IMR-90 (cell line): Measurements from ENCODE around the gene S1PR1.

Experiments
- BHLHE40 ChIP-seq: fragments of 150-350 bp; IDR thresholded peaks from 2 replicates; pipeline ENCODE4 v1.6.1; 2016; ENCODE audit warnings: mild to moderate bottlenecking, low read depth, low read length
- CEBPB ChIP-seq: IDR thresholded peaks from 2 replicates; pipeline ENCODE4 v1.6.1; 2012; ENCODE audit warnings: low read depth, low read length, improper control_type of control experiment
- CHD1 ChIP-seq: IDR thresholded peaks from 2 replicates; pipeline ENCODE4 v1.6.1; 2012; ENCODE audit warnings: low read depth, low read length, improper control_type of control experiment
- MAFK ChIP-seq: IDR thresholded peaks from 2 replicates; pipeline ENCODE4 v1.6.1; 2012; ENCODE audit warnings: low read depth, low read length, improper control_type of control experiment
- MXI1 ChIP-seq: IDR thresholded peaks from 2 replicates; pipeline ENCODE4 v1.6.1; 2012; ENCODE audit warnings: low read depth, mild to moderate bottlenecking, low read length, moderate library complexity, borderline replicate concordance
- NFE2L2 ChIP-seq: fragments of 150-350 bp; IDR thresholded peaks from 2 replicates; pipeline ENCODE4 v1.6.1; 2016; ENCODE audit warnings: low read depth, mild to moderate bottlenecking, low read length
- POLR2A ChIP-seq: IDR thresholded peaks from 2 replicates; pipeline ENCODE4 v1.6.1; 2012; ENCODE audit warnings: mild to moderate bottlenecking, low read depth, low read length
- RAD21 ChIP-seq: IDR thresholded peaks from 2 replicates; pipeline ENCODE4 v1.6.1; 2012; ENCODE audit warnings: low read length, improper control_type of control experiment
- RCOR1 ChIP-seq: IDR thresholded peaks from 2 replicates; pipeline ENCODE4 v1.6.1; 2012; ENCODE audit warnings: mild to moderate bottlenecking, low read length, improper control_type of control experiment; ENCODE audit not compliant: insufficient replicate concordance
- RFX5 ChIP-seq: IDR thresholded peaks from 2 replicates; pipeline ENCODE4 v1.8.0; 2012; ENCODE audit warnings: low read depth, mild to moderate bottlenecking, low read length, moderate library complexity
- SMC3 ChIP-seq: fragments of 150-350 bp; IDR thresholded peaks from 2 replicates; pipeline ENCODE4 v1.6.1; 2016; ENCODE audit warnings: low read depth, mild to moderate bottlenecking, antibody characterized with exemption, low read length, moderate library complexity
- TF ChIP-seq, protein P1 (sequence below): conservative IDR thresholded peaks from 2 replicates; pipeline ENCODE4 v1.5.1; 2012; ENCODE audit warnings: mild to moderate bottlenecking, low read depth, low read length, improper control_type of control experiment
- TF ChIP-seq, protein P2 (sequence below): fragments of 150-350 bp; IDR thresholded peaks from 2 replicates; pipeline ENCODE4 v1.6.1; 2016; ENCODE audit warnings: low read depth, mild to moderate bottlenecking, low read length, moderate library complexity, borderline replicate concordance
- TF ChIP-seq, protein P3 (sequence below): fragments of 150-350 bp; IDR thresholded peaks from 2 replicates; pipeline ENCODE4 v1.6.1; 2017; ENCODE audit warnings: mild to moderate bottlenecking, antibody characterized with exemption, low read length, low read depth

DNA sequence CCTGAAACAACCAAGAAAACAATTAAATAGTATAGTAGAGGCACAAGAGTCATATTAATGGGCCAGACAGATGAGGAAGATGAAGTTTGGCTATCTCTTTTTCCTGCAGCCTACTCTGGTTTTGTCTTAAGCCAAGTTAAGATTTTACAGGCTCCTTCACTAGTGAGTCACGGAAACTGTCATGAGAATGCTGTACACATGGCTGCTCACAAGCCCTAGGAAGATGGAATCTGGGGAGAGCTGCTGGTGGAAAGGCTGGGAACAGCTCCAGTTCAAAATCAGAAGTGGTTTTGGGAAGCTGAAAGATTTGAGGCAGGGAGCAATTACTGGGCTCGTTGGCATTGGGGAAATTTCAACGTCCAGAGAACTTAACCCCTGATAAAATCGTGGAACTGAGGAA lies 46.4 kb upstream of the S1PR1 start:
- TF ChIP-seq, protein P1, sequence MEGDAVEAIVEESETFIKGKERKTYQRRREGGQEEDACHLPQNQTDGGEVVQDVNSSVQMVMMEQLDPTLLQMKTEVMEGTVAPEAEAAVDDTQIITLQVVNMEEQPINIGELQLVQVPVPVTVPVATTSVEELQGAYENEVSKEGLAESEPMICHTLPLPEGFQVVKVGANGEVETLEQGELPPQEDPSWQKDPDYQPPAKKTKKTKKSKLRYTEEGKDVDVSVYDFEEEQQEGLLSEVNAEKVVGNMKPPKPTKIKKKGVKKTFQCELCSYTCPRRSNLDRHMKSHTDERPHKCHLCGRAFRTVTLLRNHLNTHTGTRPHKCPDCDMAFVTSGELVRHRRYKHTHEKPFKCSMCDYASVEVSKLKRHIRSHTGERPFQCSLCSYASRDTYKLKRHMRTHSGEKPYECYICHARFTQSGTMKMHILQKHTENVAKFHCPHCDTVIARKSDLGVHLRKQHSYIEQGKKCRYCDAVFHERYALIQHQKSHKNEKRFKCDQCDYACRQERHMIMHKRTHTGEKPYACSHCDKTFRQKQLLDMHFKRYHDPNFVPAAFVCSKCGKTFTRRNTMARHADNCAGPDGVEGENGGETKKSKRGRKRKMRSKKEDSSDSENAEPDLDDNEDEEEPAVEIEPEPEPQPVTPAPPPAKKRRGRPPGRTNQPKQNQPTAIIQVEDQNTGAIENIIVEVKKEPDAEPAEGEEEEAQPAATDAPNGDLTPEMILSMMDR: no peak
- TF ChIP-seq POLR2A: no peak
- no peak for TF ChIP-seq RAD21
- no peak for TF ChIP-seq CEBPB
- no peak for TF ChIP-seq MAFK
- TF ChIP-seq, protein P2, sequence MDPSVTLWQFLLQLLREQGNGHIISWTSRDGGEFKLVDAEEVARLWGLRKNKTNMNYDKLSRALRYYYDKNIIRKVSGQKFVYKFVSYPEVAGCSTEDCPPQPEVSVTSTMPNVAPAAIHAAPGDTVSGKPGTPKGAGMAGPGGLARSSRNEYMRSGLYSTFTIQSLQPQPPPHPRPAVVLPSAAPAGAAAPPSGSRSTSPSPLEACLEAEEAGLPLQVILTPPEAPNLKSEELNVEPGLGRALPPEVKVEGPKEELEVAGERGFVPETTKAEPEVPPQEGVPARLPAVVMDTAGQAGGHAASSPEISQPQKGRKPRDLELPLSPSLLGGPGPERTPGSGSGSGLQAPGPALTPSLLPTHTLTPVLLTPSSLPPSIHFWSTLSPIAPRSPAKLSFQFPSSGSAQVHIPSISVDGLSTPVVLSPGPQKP: no peak
- TF ChIP-seq SMC3: no peak
- TF ChIP-seq NFE2L2: no peak
- TF ChIP-seq, protein P3, sequence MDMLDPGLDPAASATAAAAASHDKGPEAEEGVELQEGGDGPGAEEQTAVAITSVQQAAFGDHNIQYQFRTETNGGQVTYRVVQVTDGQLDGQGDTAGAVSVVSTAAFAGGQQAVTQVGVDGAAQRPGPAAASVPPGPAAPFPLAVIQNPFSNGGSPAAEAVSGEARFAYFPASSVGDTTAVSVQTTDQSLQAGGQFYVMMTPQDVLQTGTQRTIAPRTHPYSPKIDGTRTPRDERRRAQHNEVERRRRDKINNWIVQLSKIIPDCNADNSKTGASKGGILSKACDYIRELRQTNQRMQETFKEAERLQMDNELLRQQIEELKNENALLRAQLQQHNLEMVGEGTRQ: no peak
- no peak for TF ChIP-seq BHLHE40
- TF ChIP-seq CHD1: no peak
- no peak for TF ChIP-seq RFX5
- TF ChIP-seq RCOR1: no peak
- no peak for TF ChIP-seq MXI1
